NCI-H345 treated with DMSO at 0.1 percent for 48 hours (cell line): Measurements from ENCODE around the gene GCH1.
"Not testable (repeated sequence)": the region's sequence is repeated elsewhere in the genome, so short reads cannot be mapped to it uniquely, and the experiment has no call there.

Experiments used
- DNase-seq: peaks from one replicate; lab custom pipeline; 2025; ENCODE audit not compliant: unreplicated experiment; lab: John Stamatoyannopoulos, UW

GCH1 gene

GRCh38 chr14:54803926-54804537 is 98.6 kb downstream of the GCH1 start:
- no peak for DNase-seq

GRCh38 chr14:54803396-54803795 is 99.2 kb downstream of the GCH1 start:
- no peak for DNase-seq

GRCh38 chr14:54801482-54801881 is 101.1 kb downstream of the GCH1 start:
- DNase-seq: not testable (repeated sequence)

DNA sequence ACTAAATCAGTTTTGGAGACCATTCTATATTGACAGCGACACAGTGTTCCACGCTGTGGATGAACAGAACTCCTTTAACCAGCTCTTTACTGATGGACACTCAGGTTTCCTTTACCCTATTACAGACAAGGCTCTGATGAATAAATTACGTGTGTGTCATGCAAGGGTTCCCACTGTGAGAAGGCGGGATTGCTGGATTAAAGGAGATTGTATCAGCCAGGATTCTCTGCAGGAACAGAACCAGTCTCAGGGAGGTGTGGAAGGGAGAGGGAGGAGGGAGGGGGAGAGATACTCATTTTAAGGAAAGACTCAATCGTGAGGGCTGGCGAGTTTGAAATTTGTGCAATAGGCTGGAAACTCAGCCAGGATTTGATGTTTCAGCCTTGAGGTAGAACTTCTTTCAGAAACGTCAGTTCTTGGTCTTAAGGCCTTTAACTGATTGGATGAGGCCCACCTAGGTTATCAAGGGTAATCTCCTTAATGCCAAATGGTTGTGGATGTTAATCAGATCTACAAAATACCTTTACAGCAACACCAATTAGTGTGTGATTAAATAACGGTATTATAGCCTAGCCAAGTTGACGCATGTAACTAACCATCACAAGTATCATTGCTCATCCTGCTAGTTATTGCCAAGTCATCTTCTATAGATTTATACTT is 104.0 kb downstream of the GCH1 start:
- DNase-seq: no peak

- no peak for DNase-seq
These were observed 104.6 kb downstream of the GCH1 start for GRCh38 chr14:54797986-54798385.

GRCh38 chr14:54797556-54797955 is 105.1 kb downstream of the GCH1 start:
- no peak for DNase-seq

DNA sequence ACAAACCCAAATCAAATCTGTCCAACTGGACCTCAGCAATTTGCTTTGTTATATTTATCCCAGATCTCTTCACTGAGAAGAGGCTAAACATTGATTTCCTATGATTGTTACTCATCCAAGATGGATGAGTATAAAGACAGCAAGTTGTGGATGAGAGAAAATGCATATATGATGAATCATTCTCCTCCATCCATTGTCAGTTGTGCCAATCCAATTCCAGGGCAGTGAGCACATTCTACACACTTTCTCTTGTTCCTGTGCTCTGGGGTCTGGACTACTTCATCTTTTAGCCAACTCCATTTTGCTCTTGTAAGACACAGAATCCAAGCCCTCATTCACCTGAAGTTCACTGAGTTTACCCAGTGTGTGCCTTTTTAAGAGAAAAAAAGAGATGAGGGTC is 105.7 kb downstream of the GCH1 start:
- no peak for DNase-seq

GRCh38 chr14:54794796-54795195 is 107.8 kb downstream of the GCH1 start:
- DNase-seq: no peak

- no peak for DNase-seq
These were observed 108.5 kb downstream of the GCH1 start for GRCh38 chr14:54794159-54794558.

GRCh38 chr14:54792288-54792687 is 110.3 kb downstream of the GCH1 start:
- no peak for DNase-seq
